Neural progenitor cell (in vitro differentiated cells): Measurements from ENCODE around the gene GUCY1B1. TPM values are rescaled to one million over a fixed set of nuclear protein-coding genes. Genes with fewer than 3 reads are reported as not detected.

Source experiments
- DNase-seq: peaks from one replicate; pipeline ENCODE4 v3.0.0-alpha.2; 2016; ENCODE audit warnings: low spot score
- H2AFZ ChIP-seq: fragments of 200-600 bp; sonication (generic); replicated peaks from 2 replicates; pipeline ENCODE4 v1.6.1; 2016; ENCODE audit warnings: antibody characterized with exemption
- H3F3A ChIP-seq: fragments of 200-600 bp; sonication (generic); 2 replicates; pipeline ENCODE4 v1.6.1; 2016; ENCODE audit warnings: antibody characterized with exemption, low read depth
- H3K27ac ChIP-seq: fragments of 200-600 bp; sonication (generic); 2 replicates; pipeline ENCODE4 v1.5.1; 2016; ENCODE audit warnings: mild to moderate bottlenecking
- H3K27me3 ChIP-seq: fragments of 200-600 bp; sonication (generic); 2 replicates; pipeline ENCODE4 v1.6.1; 2016; ENCODE audit warnings: mild to moderate bottlenecking, moderate library complexity
- H3K36me3 ChIP-seq: fragments of 200-600 bp; sonication (generic); 2 replicates; pipeline ENCODE4 v1.5.1; 2016
- H3K4me1 ChIP-seq: fragments of 200-600 bp; sonication (generic); 2 replicates; pipeline ENCODE4 v1.6.1; 2016; ENCODE audit warnings: mixed run types
- H3K4me2 ChIP-seq: fragments of 200-600 bp; sonication (generic); 2 replicates; pipeline ENCODE4 v1.6.1; 2016
- H3K4me3 ChIP-seq: fragments of 200-600 bp; sonication (generic); 2 replicates; pipeline ENCODE4 v1.5.1; 2016
- H3K79me2 ChIP-seq: fragments of 200-600 bp; sonication (generic); 2 replicates; pipeline ENCODE4 v1.6.1; 2016; ENCODE audit warnings: low read depth
- H3K9ac ChIP-seq: fragments of 200-600 bp; sonication (generic); 2 replicates; pipeline ENCODE4 v1.6.1; 2016
- H3K9me3 ChIP-seq: fragments of 200-600 bp; sonication (generic); 2 replicates; pipeline ENCODE4 v1.5.1; 2016; ENCODE audit warnings: low read depth
- H4K20me1 ChIP-seq: fragments of 200-600 bp; sonication (generic); 2 replicates; pipeline ENCODE4 v1.6.1; 2016; ENCODE audit warnings: low read depth
- H3K27ac Mint-ChIP-seq: 3 replicates; pipeline ENCODE4 v1.8.0; 2021; ENCODE audit warnings: mixed read lengths
- H3K27me3 Mint-ChIP-seq: 2 replicates; pipeline ENCODE4 v1.8.0; 2022; ENCODE audit warnings: low read depth, mild to moderate bottlenecking, inconsistent platforms, moderate library complexity, mixed read lengths; ENCODE audit not compliant: insufficient read depth
- H3K36me3 Mint-ChIP-seq: 3 replicates; pipeline ENCODE4 v1.8.0; 2021; ENCODE audit warnings: mixed read lengths
- H3K4me1 Mint-ChIP-seq: 3 replicates; pipeline ENCODE4 v1.8.0; 2021; ENCODE audit warnings: mixed read lengths
- H3K4me3 Mint-ChIP-seq: 3 replicates; pipeline ENCODE4 v1.8.0; 2021; ENCODE audit warnings: mild to moderate bottlenecking, moderate library complexity, mixed read lengths
- H3K9me3 Mint-ChIP-seq: 3 replicates; pipeline ENCODE4 v1.8.0; 2020; ENCODE audit warnings: mixed read lengths
- CTCF ChIP-seq: fragments of 200-600 bp; sonication (generic); IDR thresholded peaks from 2 replicates; pipeline ENCODE4 v1.5.1; 2017; ENCODE audit warnings: antibody characterized with exemption, mild to moderate bottlenecking
- EZH2 ChIP-seq: fragments of 200-600 bp; sonication (generic); IDR thresholded peaks from 2 replicates; pipeline ENCODE4 v1.6.1; 2017; ENCODE audit warnings: antibody characterized with exemption, mild to moderate bottlenecking, moderate library complexity
- EZH2phosphoT487 ChIP-seq: fragments of 200-600 bp; sonication (generic); IDR thresholded peaks from 2 replicates; pipeline ENCODE4 v1.6.1; 2017; ENCODE audit warnings: antibody characterized with exemption
- total RNA-seq: library from RNA; depleted of rRNA; stranded (reverse); fragments of >200 nt; gene quantifications from 2 replicates; pipeline ENCODE4 v1.2.3, GENCODE V29; 2015; ENCODE audit warnings: low replicate concordance

The GUCY1B1 gene
- total RNA-seq, 1 donor from 2014 or later: 10.9 TPM

- Histone ChIP-seq H3K4me3 (no peak overlapping the region), H3K4me1 (no peaks in the 10 kb centered on the region), H3K9me3 (no peaks in the 10 kb centered on the region), H2AFZ (no peak overlapping the region), H3K4me2 (no peak overlapping the region), H4K20me1 (no peaks in the 10 kb centered on the region), H3F3A (no peaks in the 10 kb centered on the region), H3K27ac (no peak overlapping the region), H3K27me3 (no peaks in the 10 kb centered on the region), H3K36me3 (no peaks in the 10 kb centered on the region), H3K79me2 (no peaks in the 10 kb centered on the region), H3K9ac (no peak overlapping the region)
- Mint-ChIP-seq H3K27me3 (no peaks in the 10 kb centered on the region), H3K27ac (no peak overlapping the region), H3K4me1 (no peaks in the 10 kb centered on the region), H3K4me3 (no peak overlapping the region), H3K36me3 (no peaks in the 10 kb centered on the region), H3K9me3 (no peaks in the 10 kb centered on the region)
- no peak for DNase-seq
- TF ChIP-seq EZH2 (no peak), EZH2phosphoT487 (no peak), CTCF (no peak)
These were observed 52.3 kb downstream of the GUCY1B1 start for GRCh38 chr4:155811083-155811482.

- Mint-ChIP-seq H3K27me3 (peaks cover 5% of the 10 kb centered on the region), H3K4me3 (no peak overlapping the region), H3K36me3 (no peaks in the 10 kb centered on the region), H3K4me1 (no peaks in the 10 kb centered on the region), H3K9me3 (no peaks in the 10 kb centered on the region), H3K27ac (no peak overlapping the region)
- H3K4me1 ChIP-seq: peaks cover 4% of the 10 kb centered on the region
- H3K27ac ChIP-seq: no peak overlapping the region
- H4K20me1 ChIP-seq: no peaks in the 10 kb centered on the region
- H3K79me2 ChIP-seq: no peaks in the 10 kb centered on the region
- no peaks in the 10 kb centered on the region for H3K36me3 ChIP-seq
- H3F3A ChIP-seq: no peaks in the 10 kb centered on the region
- no peak overlapping the region for H2AFZ ChIP-seq
- TF ChIP-seq EZH2: no peak
- H3K4me2 ChIP-seq: no peak overlapping the region
- no peaks in the 10 kb centered on the region for H3K9me3 ChIP-seq
- no peak for DNase-seq
- no peak overlapping the region for H3K9ac ChIP-seq
- H3K27me3 ChIP-seq: no peaks in the 10 kb centered on the region
- no peak overlapping the region for H3K4me3 ChIP-seq
These were observed 59.8 kb downstream of the GUCY1B1 start for GRCh38 chr4:155818639-155819038.

- DNase-seq: no peak
- Histone ChIP-seq H3K27ac (no peak overlapping the region), H4K20me1 (no peaks in the 10 kb centered on the region), H3K9ac (no peak overlapping the region), H3K4me1 (peaks cover 4% of the 10 kb centered on the region), H3K27me3 (no peaks in the 10 kb centered on the region), H3K4me3 (no peak overlapping the region), H3K79me2 (no peaks in the 10 kb centered on the region), H3F3A (no peaks in the 10 kb centered on the region), H3K36me3 (no peaks in the 10 kb centered on the region), H2AFZ (no peak overlapping the region), H3K9me3 (no peaks in the 10 kb centered on the region), H3K4me2 (no peak overlapping the region)
- Mint-ChIP-seq H3K27ac (no peak overlapping the region), H3K36me3 (no peaks in the 10 kb centered on the region), H3K4me3 (no peak overlapping the region), H3K9me3 (no peaks in the 10 kb centered on the region), H3K4me1 (no peaks in the 10 kb centered on the region), H3K27me3 (peaks cover 5% of the 10 kb centered on the region)
- TF ChIP-seq EZH2phosphoT487 (no peak), EZH2 (no peak), CTCF (no peak)
These were observed 60.2 kb downstream of the GUCY1B1 start for GRCh38 chr4:155819066-155819465.

- H3K27ac ChIP-seq: no peak overlapping the region
- Mint-ChIP-seq H3K27ac (no peak overlapping the region), H3K36me3 (no peaks in the 10 kb centered on the region), H3K9me3 (no peaks in the 10 kb centered on the region), H3K4me1 (no peaks in the 10 kb centered on the region), H3K27me3 (peaks cover 5% of the 10 kb centered on the region), H3K4me3 (no peak overlapping the region)
- H3K9me3 ChIP-seq: no peaks in the 10 kb centered on the region
- DNase-seq: no peak
- H3K79me2 ChIP-seq: no peaks in the 10 kb centered on the region
- no peak overlapping the region for H3K4me3 ChIP-seq
- TF ChIP-seq EZH2 (no peak), EZH2phosphoT487 (no peak), CTCF (no peak)
- H3K4me2 ChIP-seq: no peak overlapping the region
- no peak overlapping the region for H3K9ac ChIP-seq
- H3K36me3 ChIP-seq: no peaks in the 10 kb centered on the region
- no peaks in the 10 kb centered on the region for H3K27me3 ChIP-seq
- no peaks in the 10 kb centered on the region for H3F3A ChIP-seq
- peaks cover 4% of the 10 kb centered on the region for H3K4me1 ChIP-seq
- H4K20me1 ChIP-seq: no peaks in the 10 kb centered on the region
- no peak overlapping the region for H2AFZ ChIP-seq
These were observed 62.2 kb downstream of the GUCY1B1 start for GRCh38 chr4:155820887-155821518.
